GM18907 (cell line): ENCODE data around the gene PATE3.

Source experiments
- ATAC-seq: cut with Tn5 transposase; IDR thresholded peaks from one replicate; pipeline ENCODE4 v1.9.1; 2021; ENCODE audit warnings: mild to moderate bottlenecking, moderate library complexity; ENCODE audit not compliant: unreplicated experiment

The PATE3 gene

GRCh38 chr11:125787827-125788226, at the start of gene PATE3:
Gene PATE3 (plus strand): TSS chr11:125788127. CDS start chr11:125788152, 25 bp downstream.
- ATAC-seq, result no peak

- ATAC-seq, result no peak
Observed at GRCh38 chr11:125740617-125741016, 47.3 kb upstream of the PATE3 start.

- ATAC-seq, result no peak
Observed at GRCh38 chr11:125743681-125744080, 44.2 kb upstream of the PATE3 start.

GRCh38 chr11:125745979-125746378, 41.9 kb upstream of the PATE3 start, which contains the start of gene PATE1:
Gene PATE1 (plus strand): TSS chr11:125746279. CDS start chr11:125746305, 26 bp downstream.
- no peak for ATAC-seq

GRCh38 chr11:125750629-125751028, 37.3 kb upstream of the PATE3 start:
- ATAC-seq, result no peak

GRCh38 chr11:125756050-125756449, 31.9 kb upstream of the PATE3 start:
- no peak for ATAC-seq

- no peak for ATAC-seq
Observed at GRCh38 chr11:125762445-125762844, 25.5 kb upstream of the PATE3 start.

GRCh38 chr11:125763483-125763882, 24.4 kb upstream of the PATE3 start:
- no peak for ATAC-seq

GRCh38 chr11:125766251-125766650, 21.7 kb upstream of the PATE3 start:
- no peak for ATAC-seq

GRCh38 chr11:125768336-125769046, 19.4 kb upstream of the PATE3 start:
- ATAC-seq, result no peak

GRCh38 chr11:125770583-125770982, 17.3 kb upstream of the PATE3 start:
- no peak for ATAC-seq

- ATAC-seq, result no peak
Observed at GRCh38 chr11:125772834-125773505, 15.0 kb upstream of the PATE3 start.

GRCh38 chr11:125773516-125773915, 14.4 kb upstream of the PATE3 start:
- no peak for ATAC-seq

GRCh38 chr11:125777309-125777708, 10.6 kb upstream of the PATE3 start:
- no peak for ATAC-seq

- ATAC-seq, result no peak
Observed at GRCh38 chr11:125778728-125779127, 9.2 kb upstream of the PATE3 start, which contains the start of gene PATE2. Gene PATE2 (minus strand): TSS chr11:125778828. CDS start chr11:125778773, 55 bp downstream.

GRCh38 chr11:125784678-125785077, 3.2 kb upstream of the PATE3 start:
- no peak for ATAC-seq

GRCh38 chr11:125790825-125791224, 2.9 kb downstream of the PATE3 start:
- ATAC-seq, result no peak

- no peak for ATAC-seq
Observed at GRCh38 chr11:125797641-125798040, 9.7 kb downstream of the PATE3 start.

- no peak for ATAC-seq
Observed at GRCh38 chr11:125799808-125800207, 11.9 kb downstream of the PATE3 start.

GRCh38 chr11:125802387-125802786, 14.5 kb downstream of the PATE3 start:
- no peak for ATAC-seq

GRCh38 chr11:125807909-125808308, 20.0 kb downstream of the PATE3 start:
- ATAC-seq, result no peak

GRCh38 chr11:125833016-125833415, 45.1 kb downstream of the PATE3 start, which contains the start of gene PATE4:
Gene PATE4 (plus strand): TSS chr11:125833316. CDS start chr11:125833360, 44 bp downstream.
- no peak for ATAC-seq
